Stimulated activated CD4-positive, alpha-beta T cell treated with anti-CD3 and anti-CD28 coated beads, Interleukin-2, amount 100 ng/mL, for 24 hours (primary cell): ENCODE measurements around the gene NLRP6.
"Not testable (repeated sequence)": the region's sequence is repeated elsewhere in the genome, so short reads cannot be mapped to it uniquely, and the experiment has no call there.

Experiments used
- DNase-seq, 2 donors: peaks; one replicate each; pipeline ENCODE4 v3.0.0-alpha.2; 2020

Gene NLRP6

DNA sequence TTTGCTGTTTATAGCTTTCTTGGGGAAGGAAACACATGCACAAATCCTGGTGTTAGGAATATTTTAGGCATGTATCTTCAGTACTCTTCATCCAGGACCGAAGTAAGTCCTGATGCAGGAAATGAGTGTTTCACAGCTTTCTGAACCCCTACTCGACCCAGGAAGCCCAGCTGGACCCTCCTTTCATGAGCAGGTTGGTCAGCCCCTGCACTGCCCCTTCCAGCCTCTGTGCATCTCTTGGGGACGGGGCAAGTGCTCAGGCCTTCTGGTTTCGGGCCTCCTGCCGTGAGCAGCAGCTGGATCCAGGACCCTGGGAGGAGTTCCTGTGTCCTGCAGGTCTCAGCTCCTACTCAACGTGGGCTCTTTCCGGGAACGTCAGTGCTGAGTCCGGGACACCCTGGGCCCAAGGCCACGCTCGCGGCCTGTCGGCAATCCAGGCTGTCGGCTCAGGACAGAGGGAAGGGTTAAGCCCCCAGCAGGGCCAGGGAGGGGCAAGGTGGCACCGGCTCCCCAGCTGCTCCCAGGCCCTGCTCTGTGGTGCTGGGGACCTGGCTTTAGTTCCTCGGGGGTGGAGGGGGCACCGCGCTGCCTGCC, 31.9 kb downstream of the NLRP6 start:
- not testable (repeated sequence) for DNase-seq

DNA sequence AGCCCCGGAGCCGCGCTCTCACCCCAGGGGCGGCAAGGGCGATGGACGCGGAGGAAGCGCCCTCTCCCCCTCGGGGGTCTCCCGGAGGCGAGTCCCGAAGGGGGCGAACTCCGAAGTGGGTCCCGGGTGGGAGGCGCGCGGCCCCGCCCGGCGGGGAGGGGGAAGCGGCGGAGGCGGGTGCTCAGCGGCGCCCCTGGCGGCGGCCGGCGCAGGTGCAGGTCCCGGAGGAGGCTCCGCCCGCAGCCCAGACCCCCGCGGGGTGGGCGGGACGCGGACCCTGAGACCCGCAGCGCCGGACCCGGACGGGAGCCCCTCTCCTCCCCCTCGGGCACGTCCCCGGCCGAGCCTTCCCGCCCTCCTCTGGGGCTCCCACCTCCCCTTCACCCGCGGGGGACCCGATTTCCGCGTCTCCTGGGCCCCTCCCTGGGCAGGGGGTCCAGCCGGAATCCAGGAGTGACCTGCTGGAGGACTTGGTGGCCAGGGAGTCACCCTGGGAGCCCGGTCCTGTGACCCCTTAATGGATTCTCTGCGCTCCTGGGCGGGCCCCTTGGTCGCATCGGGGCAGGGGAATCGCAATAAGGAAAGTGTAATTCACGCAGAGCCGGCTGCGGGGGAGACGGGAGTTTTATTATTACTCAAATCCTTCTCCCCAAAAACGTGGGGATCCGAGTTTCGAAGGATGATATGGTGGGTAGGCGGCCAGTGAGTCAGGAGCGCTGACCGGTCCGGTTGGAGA, 33.0 kb downstream of the NLRP6 start:
- DNase-seq, result peak in 1 of 2 donors; percentile 56

DNA sequence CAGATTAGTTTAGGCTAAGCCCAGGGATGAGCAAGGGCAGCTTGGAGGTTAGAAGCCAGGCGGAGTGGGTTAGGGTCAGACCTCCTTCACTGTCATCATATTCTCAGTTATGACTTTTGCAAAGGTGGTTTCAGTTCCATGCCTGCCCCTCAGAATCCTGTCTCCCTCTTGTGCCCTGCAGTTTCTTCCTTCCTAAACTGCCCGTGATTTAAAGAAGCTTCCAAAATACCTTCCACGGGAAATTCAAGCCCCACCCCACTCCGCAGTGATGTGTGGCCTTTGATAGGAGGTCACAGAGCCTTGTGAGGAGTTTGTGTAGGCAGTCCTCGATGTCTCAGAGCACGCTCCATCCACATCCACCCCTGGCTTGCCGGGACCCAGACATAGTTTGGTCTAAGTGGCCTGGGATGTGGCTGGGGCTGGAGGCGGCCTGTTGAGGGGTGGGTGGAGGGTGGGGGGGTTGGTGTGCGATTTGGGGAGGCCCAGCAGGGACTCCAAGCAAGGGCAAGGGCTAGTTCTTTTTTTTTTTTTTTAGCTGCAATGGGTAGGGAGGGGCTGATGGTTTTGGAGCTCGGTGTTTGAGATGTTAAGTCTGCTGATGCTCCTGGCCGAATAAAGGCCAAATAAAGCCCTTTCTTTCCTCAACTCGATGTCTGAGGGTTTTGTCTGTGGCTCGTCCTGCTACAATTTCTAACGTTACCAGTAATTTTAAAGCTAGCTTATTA, 34.0 kb downstream of the NLRP6 start:
- peak in 1 of 2 donors; percentile 48 for DNase-seq

DNA sequence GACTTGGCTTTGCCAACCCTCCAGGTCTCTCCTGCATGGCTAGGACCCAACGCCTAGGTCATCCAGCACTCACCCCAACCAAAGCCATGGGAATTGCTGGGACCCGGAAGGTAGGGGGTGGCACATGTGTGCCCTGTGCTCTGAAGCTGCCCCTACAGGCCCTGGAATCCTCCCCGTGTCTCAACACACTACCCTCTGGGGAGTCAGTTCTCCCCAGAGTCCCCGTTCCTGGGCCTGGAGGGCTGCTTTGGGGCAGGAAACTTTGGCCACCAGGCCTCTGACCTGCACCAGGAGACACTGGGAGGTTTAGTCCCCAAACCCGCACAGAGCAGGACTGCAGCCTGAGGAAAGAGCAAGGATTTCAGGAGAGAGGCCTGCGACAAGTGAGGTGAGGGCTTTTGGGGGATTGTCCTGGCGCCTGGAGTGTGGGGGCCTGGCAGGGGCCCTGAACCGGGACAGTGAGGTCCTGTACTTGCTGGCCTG, 35.1 kb downstream of the NLRP6 start:
- no peak for DNase-seq

DNA sequence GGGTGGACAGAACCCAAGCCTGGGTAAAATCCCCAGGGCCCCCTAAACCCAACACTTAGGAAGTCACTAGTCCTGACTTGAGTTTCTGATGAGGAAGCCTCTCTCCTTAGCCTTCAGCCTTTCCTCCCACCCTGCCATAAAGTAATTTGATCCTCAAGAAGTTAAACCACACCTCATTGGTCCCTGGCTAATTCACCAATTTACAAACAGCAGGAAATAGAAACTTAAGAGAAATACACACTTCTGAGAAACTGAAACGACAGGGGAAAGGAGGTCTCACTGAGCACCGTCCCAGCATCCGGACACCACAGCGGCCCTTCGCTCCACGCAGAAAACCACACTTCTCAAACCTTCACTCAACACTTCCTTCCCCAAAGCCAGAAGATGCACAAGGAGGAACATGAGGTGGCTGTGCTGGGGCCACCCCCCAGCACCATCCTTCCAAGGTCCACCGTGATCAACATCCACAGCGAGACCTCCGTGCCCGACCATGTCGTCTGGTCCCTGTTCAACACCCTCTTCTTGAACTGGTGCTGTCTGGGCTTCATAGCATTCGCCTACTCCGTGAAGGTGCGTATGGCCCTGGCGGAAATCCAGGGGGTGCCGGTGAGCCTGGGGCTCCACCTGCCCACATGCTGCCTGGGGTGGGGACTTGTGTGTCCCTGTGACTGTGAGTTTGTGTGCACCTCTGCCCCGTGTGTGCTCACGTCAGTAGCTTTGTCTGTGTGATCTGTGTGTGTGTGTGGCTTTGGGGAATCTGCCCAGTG, 35.8 kb downstream of the NLRP6 start, which contains the start of gene IFITM1:
Gene IFITM1 (plus strand): TSS at position 254 of the 767 bp plus-strand sequence. CDS start 131 bp downstream, at position 385.
- peak in 1 of 2 donors; percentile 63 for DNase-seq

DNA sequence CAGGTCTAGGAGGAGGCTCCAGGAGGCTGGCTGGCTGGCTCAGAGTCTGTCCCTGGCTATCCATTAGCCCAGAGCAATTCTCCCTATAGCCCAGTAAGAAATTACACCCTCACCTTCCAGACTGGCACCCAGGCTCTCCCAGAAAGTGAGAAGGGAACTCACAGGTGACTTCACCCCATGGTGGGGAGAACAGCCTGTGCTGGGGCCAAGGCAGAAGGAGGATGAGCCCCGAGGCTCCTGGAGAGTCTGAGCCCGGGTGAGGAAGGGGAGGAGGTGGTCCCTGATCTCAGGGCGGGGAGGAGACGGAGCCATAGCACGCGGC, 36.3 kb downstream of the NLRP6 start:
- DNase-seq, result not testable (repeated sequence)

DNA sequence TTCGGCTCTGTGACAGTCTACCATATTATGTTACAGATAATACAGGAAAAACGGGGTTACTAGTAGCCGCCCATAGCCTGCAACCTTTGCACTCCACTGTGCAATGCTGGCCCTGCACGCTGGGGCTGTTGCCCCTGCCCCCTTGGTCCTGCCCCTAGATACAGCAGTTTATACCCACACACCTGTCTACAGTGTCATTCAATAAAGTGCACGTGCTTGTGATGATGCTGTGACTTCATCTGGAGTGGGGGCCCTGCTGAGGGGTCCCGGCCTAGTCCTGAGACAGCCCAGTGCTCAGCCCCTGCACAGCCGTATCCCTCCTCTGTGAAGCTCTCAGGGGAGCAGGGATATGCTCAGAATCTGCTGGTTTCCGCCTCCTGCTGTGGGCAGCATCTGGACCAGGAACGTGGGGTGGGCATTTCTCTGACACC, 36.9 kb downstream of the NLRP6 start:
- DNase-seq, result peak in 1 of 2 donors; percentile 38

DNA sequence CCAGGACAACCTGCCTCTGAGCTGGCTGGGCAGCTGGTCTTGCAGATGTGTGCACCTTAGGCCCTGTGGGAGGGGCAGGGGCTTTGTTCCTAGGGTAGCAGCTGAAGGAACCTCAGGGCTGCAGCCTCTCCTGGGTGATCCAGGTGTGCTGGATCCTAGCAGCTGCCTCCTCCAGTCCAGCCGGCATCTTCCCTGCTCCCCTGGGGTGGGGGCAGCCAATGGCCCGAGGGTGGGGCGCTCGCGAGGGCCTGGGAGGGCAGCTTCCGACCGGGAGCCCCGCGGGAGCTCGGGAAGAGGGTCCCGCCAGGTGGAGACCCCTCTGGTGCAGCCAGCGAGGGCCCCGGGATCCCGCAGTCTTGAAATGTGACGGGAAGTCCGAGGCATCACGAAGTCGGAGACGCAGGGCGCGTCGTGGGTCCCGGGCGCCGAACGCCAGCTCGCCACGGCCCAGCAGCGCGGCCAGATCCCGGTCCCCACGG, 37.3 kb downstream of the NLRP6 start:
- DNase-seq, result peak in 1 of 2 donors; percentile 37

DNA sequence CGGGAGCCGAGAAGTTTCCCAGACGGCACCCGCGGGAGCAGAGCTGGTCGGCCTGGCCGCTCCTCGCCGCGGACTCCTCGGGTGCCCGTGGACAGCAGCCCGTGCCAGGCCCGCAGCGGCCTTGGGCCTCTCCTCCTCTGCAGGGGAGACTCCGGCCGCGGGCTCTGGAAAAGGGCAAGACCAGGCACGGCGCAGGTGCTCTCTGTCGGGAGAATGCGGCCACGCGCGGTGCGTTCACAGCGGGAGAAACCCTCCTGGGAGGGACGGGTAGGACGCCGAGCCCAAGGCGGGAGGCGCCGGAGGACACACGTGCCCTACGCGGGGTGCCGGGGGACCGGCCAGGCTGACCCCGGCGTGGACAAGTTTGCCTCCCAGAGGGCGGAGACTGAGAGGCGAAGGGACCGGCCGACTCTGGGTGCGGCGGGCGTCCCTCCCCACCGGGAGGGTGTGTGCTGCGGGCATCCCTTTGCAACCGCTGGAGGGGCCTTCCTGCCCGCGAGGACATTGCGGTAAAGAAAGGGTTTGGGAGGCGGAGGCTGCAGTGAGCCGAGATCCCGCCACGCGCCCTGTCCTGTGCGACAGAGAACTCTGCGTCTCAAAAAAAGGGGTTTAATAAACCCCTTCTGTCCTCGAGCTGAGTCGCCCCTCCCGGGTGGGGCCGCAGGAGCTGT, 38.0 kb downstream of the NLRP6 start:
- DNase-seq, result peak in 1 of 2 donors; percentile 52

DNA sequence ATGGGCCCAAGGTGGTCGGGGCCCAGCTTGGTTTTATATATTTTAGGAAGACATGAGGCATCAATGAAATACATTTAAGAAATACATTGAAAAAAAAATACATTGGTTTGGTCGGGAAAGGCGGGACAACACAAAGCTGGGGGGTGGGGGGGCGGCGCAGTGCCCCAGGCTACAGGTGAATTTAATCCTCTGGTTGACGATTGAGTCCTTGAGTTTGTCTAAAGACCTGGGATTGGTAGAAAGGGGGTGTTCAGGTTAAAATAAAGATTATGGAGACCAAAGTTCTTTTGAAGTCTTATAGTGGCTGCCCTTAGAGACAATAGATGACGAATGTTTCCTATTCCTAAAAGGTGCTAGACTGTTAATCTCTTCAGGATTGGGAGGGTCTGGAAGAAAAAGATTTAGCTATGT, 38.7 kb downstream of the NLRP6 start:
- no peak for DNase-seq

DNA sequence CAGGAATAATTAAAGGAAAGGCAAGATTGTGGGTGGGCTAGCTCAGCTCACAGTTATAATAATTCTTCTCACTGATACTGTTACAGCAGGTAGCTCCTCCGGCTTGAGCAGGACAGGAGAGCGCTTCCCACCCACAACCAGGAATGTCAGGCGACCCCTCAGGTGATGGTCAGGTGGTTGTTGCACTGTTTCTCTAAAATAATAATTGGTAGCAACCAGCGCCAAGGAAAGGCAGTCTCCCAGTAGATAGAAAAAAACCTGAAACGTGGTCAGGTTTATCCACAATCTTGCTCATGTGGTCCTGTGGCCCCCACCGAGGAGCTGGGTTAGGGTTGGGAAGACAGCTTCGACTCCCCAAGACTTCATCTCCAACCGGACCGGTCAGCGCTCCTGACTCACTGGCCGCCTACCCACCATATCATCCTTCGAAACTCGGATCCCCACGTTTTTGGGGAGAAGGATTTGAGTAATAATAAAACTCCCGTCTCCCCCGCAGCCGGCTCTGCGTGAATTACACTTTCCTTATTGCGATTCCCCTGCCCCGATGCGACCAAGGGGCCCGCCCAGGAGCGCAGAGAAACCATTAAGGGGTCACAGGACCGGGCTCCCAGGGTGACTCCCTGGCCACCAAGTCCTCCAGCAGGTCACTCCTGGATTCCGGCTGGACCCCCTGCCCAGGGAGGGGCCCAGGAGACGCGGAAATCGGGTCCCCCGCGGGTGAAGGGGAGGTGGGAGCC, 39.6 kb downstream of the NLRP6 start:
- DNase-seq, result not testable (repeated sequence)

DNA sequence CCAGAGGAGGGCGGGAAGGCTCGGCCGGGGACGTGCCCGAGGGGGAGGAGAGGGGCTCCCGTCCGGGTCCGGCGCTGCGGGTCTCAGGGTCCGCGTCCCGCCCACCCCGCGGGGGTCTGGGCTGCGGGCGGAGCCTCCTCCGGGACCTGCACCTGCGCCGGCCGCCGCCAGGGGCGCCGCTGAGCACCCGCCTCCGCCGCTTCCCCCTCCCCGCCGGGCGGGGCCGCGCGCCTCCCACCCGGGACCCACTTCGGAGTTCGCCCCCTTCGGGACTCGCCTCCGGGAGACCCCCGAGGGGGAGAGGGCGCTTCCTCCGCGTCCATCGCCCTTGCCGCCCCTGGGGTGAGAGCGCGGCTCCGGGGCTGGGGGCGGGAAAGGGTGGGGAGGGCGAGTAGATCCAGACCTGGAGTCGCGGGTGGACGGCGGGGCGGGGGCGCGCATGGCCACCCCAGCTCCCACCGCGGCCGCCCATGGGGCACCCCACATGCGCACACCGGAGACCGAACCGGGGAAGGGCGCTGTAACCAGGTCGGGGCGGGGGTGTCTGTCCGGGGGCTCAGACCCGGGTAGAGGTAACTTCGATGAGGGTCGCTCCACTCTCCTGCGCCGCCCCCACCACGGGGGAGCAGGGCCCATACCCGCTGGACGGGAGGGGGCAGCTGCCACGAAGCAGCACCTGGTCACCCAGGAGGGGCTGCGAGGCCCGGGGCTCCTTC, 40.4 kb downstream of the NLRP6 start:
- not testable (repeated sequence) for DNase-seq

DNA sequence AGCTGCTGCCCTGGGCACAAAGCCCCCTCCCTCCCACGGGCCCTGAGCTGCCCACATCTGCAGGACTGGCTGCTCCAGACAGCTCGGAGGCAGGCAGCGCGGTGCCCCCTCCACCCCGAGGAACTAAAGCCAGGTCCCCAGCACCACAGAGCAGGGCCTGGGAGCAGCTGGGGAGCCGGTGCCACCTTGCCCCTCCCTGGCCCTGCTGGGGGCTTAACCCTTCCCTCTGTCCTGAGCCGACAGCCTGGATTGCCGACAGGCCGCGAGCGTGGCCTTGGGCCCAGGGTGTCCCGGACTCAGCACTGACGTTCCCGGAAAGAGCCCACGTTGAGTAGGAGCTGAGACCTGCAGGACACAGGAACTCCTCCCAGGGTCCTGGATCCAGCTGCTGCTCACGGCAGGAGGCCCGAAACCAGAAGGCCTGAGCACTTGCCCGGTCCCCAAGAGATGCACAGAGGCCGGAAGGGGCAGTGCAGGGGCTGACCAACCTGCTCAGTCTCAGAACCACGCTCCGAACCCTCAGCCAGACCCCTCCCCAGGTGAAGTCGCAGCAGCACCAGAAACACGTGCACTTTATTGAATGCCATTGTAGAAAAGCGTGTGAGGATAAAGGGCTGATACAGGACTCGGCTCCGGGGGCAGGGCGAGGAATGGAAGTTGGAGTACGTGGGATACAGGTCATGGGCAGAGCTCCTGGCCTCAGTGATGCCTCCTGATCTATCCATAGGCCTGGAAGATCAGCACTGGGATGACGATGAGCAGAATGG, 41.1 kb downstream of the NLRP6 start:
- DNase-seq, result peak in 1 of 2 donors; percentile 44

DNA sequence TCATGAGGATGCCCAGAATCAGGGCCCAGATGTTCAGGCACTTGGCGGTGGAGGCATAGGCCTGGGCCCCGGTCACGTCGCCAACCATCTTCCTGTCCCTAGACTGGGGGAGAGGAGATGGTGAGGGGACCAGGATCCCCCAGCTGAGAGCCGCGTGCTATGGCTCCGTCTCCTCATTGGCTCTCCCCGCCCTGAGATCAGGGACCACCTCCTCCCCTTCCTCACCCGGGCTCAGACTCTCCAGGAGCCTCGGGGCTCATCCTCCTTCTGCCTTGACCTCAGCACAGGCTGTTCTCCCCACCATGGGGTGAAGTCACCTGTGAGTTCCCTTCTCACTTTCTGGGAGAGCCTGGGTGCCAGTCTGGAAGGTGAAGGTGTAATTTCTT, 41.7 kb downstream of the NLRP6 start:
- DNase-seq, result peak in 1 of 2 donors; percentile 45

DNA sequence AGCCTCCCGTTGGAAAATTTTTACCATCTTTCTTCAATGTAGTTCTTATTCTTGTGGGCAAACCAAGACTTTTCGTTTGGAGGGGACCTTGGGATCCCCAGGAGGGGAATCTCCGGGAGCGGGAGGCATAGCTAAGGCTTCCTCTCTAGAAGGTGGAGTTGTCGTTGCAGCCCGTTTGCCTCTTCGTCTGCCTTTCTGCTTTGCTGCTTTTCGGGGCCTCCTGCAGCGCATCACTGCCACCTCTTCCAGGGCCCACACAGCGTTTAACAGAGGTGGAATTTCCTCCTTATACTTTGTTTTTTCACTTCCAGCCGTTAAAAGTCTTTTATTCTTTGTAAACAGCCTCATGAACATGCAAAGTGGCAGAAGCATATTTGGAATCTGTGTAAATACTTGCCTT, 45.9 kb downstream of the NLRP6 start:
- no peak for DNase-seq

DNA sequence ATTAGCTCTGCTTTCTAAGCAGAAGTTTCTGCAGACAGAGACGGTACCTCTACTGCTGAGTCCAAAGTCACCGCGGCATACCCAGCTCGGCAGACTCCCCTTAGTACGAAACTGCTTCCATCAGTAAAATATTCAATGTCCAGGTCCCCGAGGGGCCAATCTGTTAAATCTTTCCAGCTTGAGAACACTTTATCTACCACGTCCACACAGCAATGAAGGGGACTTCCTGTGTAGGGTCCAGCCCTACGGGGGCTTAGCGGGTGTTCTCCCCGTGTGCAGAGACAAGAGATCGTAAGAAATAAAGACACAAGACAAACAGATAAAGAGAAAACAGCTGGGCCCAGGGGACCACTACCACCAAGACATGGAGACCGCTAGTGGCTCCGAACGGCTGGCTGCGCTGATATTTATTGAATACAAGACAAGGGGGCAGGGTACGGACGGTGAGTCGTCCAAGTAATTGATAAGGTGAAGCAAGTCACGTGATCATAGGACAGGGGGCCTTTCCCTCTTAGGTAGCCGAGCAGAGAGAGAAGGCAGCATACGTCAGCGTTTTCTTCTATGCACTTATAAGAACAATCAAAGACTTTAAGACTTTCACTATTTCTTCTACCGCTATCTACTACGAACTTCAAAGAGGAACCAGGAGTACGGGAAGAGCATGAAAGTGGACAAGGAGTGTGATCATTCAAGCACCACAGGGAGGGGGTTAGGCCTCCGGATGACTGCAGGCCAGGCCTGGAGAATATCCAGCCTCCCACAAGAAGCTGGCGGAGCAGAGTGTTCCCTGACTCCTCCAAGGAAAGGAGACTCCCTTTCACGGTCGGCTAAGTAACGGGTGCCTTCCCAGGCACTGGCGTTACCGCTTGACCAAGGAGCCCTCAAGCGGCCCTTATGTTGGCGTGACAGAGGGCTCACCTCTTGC, 46.6 kb downstream of the NLRP6 start:
- DNase-seq, result not testable (repeated sequence)

DNA sequence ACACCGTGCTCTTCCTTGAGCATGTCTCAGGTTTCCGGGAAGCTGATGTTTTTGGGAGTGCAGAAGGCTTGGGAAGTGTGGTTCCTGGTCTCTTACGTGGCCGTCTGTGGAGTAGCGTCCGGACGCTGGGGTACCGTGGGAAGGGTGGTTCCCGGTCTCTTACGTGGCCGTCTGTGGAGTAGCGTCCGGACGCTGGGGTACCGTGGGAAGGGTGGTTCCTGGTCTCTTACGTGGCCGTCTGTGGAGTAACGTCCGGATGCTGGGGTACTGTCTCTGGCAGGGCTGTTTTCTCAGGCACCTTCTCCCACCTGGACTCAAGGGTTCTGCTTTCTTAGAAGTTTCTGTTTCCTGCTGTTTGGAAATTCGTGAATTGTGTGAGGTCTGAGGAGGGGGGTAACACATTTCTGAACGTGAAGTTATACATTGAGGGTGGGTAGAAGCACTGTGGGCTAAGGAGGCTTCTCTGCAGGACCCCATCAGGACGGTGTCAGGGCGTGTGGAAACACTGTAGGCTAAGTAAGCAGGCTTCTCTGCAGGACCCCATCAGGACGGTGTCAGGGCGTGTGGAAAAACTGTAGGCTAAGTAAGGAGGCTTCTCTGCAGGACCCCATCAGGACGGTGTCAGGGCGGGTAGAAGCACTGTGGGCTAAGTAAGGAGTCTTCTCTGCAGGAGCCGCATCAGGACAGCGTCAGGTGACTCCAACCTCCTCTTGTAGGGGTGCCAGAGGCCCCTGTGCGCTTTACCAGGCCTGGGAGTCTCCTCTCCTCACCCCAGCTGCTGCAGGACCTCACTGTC, 47.8 kb downstream of the NLRP6 start:
- no peak for DNase-seq

DNA sequence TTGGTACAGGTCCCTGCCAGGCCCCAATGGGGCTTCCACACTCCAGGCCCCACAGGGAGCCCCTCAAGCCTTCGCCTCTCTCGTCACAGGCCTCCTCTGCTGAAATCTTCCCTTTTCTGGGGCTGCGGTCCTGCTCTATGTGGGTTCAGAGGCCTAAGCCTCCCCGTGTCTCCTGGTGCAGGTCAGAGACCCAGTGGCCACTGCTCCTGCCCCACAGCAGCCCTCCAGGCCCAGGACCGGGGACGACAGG, 48.3 kb downstream of the NLRP6 start:
- no peak for DNase-seq
